CD4-positive, alpha-beta T cell treated with Interferon alpha-2 for 1 hour (primary cell): ENCODE results near the gene C1orf122.

Source experiments
- DNase-seq, 2 donors: peaks; one replicate each; pipeline ENCODE4 v3.0.0-alpha.2; 2020 to 2022

Gene C1orf122

DNA sequence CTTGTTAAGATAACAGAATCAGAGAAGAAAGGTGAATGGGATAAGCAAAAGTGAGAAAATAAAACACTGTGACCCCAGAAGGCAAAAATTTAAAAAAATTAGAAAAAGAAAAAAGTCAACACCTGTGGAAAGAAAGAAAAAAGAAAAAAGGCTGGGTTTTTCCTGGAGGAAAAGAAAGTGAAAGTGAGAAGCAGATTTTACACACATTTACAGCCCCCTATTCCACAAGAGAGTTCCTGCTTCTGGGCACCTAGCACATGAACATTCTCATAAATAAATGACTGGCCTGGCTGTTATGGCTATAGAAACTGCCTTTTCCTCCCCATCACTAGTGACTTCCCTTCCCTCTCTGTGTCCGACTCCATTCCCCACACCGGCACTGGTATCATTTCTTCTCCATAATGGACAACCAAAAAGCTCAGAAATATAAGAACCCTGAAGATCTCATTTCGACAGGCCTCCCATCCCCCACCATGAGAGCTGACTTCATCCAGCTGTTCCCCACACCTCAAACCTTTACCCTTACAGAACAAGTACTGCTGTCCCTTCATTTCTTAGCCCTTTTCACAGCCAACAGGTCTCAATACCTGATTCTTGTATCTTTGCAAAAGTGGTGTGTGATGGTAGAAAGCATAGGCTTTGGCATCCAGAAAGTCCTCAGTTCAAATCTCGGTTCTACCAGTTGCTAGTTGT, 39.2 kb downstream of the C1orf122 start:
- DNase-seq = no peak

DNA sequence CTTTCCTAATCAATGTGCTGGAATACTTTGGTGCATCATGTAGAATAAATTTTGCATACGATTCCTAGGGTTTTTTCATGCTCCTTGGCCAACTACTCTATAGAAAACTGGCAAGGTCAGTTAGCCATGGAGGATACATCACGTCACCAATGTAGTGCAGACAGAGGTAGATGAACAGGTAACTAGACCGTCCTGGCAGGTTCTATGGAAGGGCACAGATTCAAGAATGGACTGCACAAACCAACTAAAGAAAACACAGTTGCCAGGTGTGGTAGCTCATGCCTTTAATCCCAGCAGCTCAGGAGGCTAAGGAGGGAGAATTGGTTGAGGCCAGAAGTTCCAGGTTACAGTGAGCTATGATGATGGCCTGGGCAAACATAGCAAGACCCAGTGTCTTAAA, 41.9 kb downstream of the C1orf122 start:
- DNase-seq = no peak

DNA sequence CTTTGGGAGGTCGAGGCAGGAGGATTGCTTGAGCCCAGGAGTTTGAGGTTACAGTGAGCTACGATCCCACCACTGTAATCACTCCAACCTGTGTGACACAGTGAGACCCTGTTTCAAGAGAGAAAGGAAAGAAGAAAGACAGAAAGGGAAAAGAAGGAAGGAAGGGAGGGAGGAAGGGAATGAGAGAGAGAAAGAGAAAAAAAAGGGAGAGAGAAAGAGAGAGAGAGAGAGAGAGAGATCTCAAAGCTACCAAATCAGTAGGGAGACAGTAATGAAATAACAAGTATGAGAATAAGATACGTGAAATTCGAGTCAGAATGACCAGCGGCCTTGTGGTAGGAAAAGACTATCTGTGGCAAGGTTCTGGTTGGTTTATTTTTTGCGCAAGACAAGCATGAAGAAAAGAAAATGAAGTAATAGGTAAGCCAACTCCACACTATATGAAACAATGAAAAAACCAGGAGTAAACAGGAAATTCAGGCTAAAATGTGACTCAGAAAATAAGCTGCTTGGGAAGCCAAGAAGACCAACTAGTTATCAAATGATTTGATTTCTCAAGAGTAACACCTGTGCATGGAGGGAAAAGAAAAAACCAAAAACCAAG, 42.9 kb downstream of the C1orf122 start:
- DNase-seq = no peak

DNA sequence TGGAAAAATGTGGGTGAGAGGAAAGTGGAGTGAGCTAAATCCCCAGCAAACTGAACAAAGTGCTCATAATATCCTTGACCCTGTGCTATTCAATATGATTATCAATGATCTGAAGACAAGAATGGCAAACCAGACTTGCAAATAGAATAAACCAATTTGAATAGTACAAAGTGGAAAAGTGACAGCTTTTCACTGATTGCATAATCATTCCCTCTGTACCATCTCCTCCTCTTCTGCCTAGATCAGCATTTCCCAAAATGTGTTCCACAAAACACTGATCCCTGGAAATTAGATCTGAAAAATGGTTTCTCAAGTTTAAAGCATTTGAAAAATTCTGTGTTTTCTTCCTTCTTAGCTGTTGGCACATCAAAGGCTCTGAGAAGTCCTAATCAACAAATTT, 43.7 kb downstream of the C1orf122 start:
- DNase-seq = no peak

DNA sequence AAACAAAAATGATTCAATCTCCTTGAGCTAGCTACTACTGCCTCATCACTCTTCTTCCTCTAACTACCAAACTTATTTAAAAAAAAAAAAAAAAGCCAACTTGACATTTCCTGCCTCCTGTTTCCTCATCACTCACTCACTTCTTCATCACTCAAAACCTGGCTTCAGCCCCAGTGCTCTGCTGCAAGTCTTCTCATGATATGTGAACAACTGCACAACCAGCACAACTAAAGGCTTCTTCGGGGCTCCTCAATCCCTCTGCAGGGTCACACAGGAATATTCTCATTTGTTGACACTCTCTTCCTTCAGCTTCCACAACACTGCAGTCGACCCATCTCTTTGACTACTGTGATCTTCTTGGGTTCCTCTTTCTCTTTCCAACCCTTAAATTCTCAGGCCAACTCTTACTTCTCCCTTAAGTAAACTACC, 44.2 kb downstream of the C1orf122 start:
- DNase-seq = no peak

DNA sequence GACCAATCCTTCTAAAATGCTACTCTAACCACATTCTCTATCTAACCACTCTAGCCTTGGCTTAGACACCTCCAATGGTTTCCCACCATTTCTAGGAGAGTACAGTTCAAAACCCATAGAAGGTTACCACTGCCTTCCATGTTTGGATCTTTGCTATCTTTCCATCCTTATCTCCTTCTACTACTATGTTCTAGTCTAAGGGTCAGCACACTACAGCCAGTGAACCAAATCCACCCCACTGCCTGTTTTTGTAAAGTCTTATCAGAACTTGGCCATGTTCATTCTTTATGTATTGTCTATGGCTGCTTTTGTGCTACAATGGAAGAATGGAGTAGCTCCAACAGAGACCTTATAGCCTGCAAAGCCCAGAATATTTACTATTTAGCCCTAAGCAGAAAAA, 45.6 kb downstream of the C1orf122 start:
- DNase-seq = no peak

DNA sequence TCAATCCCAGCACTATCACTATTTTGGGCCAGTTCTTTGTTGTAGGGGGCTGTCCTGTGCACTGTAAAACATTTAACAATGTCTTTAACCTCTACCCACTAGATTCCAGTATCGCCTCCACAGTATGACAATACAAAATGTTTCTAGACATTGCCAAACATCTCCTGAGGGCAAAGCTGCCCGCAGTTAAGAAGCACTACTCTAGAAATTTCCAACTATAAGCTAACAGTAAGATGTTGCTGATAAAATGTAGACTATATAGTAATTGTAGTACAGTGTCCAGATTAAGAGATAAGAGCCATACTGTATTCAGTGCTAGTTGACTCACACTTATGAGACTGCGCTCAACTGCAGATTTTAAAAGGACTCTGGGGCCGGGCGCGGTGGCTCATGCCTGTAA, 46.8 kb downstream of the C1orf122 start:
- DNase-seq = no peak
